Neural cell (in vitro differentiated cells): ENCODE measurements around the gene DNMT3A. TPM values are rescaled to one million over a fixed set of nuclear protein-coding genes. Genes with fewer than 3 reads are reported as not detected.

Source experiments
- H2AFZ ChIP-seq: fragments of 200-600, 300-800 bp; sonication (generic), shearing (Covaris generic); 2 replicates; pipeline ENCODE4 v1.6.0; 2014; ENCODE audit warnings: low read depth, mild to moderate bottlenecking, antibody characterized with exemption, low read length, moderate library complexity
- H3F3A ChIP-seq: fragments of 200-600 bp; shearing (Covaris generic); 2 replicates; pipeline ENCODE4 v1.6.1; 2016; ENCODE audit warnings: mild to moderate bottlenecking, moderate library complexity, mixed read lengths, antibody characterized with exemption, low read length; ENCODE audit not compliant: insufficient read depth, poor library complexity, severe bottlenecking
- H3K27ac ChIP-seq: fragments of 200-600, 300-800 bp; sonication (generic), shearing (Covaris generic); 2 replicates; pipeline ENCODE4 v1.5.1; 2014; ENCODE audit warnings: mild to moderate bottlenecking, low read length, moderate library complexity
- H3K27me3 ChIP-seq: fragments of 300-800, 200-600 bp; sonication (generic), shearing (Covaris generic); 2 replicates; pipeline ENCODE4 v1.6.0; 2014; ENCODE audit warnings: mild to moderate bottlenecking, low read depth, low read length, moderate library complexity; ENCODE audit not compliant: insufficient read depth
- H3K36me3 ChIP-seq: fragments of 300-800, 200-600 bp; sonication (generic), shearing (Covaris generic); 2 replicates; pipeline ENCODE4 v1.5.1; 2014; ENCODE audit warnings: mild to moderate bottlenecking, antibody characterized with exemption, low read length, moderate library complexity; ENCODE audit not compliant: insufficient read depth
- H3K4me2 ChIP-seq: fragments of 300-800, 200-600 bp; sonication (generic), shearing (Covaris generic); 2 replicates; pipeline ENCODE4 v1.6.0; 2014; ENCODE audit warnings: mild to moderate bottlenecking, low read length
- H3K4me3 ChIP-seq: fragments of 300-800, 200-600 bp; sonication (generic), shearing (Covaris generic); 2 replicates; pipeline ENCODE4 v1.5.1; 2014; ENCODE audit warnings: mild to moderate bottlenecking, low read length, moderate library complexity
- H3K79me2 ChIP-seq: fragments of 200-600 bp; shearing (Covaris generic); replicated peaks from 2 replicates; pipeline ENCODE4 v1.6.0; 2014; ENCODE audit warnings: mild to moderate bottlenecking, low read length, moderate library complexity; ENCODE audit not compliant: insufficient read depth
- H3K9ac ChIP-seq: fragments of 300-800, 200-600 bp; sonication (generic), shearing (Covaris generic); 2 replicates; pipeline ENCODE4 v1.6.1; 2016; ENCODE audit warnings: mild to moderate bottlenecking, low read length, mixed read lengths
- H3K9me2 ChIP-seq: fragments of 200-600 bp; shearing (Covaris generic); 2 replicates; pipeline ENCODE4 v1.6.1; 2016; ENCODE audit warnings: mild to moderate bottlenecking, low read length, mixed read lengths; ENCODE audit not compliant: insufficient read depth
- H3K9me3 ChIP-seq: fragments of 200-600, 300-800 bp; sonication (generic), shearing (Covaris generic); 2 replicates; pipeline ENCODE4 v1.6.1; 2016; ENCODE audit warnings: mild to moderate bottlenecking, mixed run types, low read length, moderate library complexity, mixed read lengths
- H4K20me1 ChIP-seq: fragments of 200-600 bp; shearing (Covaris generic); 2 replicates; pipeline ENCODE4 v1.6.1; 2016; ENCODE audit warnings: mild to moderate bottlenecking, mixed run types; ENCODE audit not compliant: insufficient read depth
- EP300 ChIP-seq: fragments of 450-650 bp; conservative IDR thresholded peaks from 2 replicates; pipeline ENCODE4 v1.6.1; 2014; ENCODE audit warnings: antibody characterized with exemption, mild to moderate bottlenecking, moderate library complexity; ENCODE audit not compliant: poor library complexity, severe bottlenecking
- EZH2 ChIP-seq: fragments of 200-600, 300-800 bp; shearing (Covaris generic), sonication (generic); IDR thresholded peaks from 2 replicates; pipeline ENCODE4 v1.6.1; 2014; ENCODE audit warnings: antibody characterized with exemption, low read length, borderline replicate concordance, mild to moderate bottlenecking; ENCODE audit not compliant: insufficient read depth, poor library complexity, severe bottlenecking
- MXI1 ChIP-seq: fragments of 450-650 bp; conservative IDR thresholded peaks from 2 replicates; pipeline ENCODE4 v1.6.1; 2014; ENCODE audit warnings: antibody characterized with exemption, mild to moderate bottlenecking; ENCODE audit not compliant: poor library complexity, severe bottlenecking
- POLR2AphosphoS5 ChIP-seq: IDR thresholded peaks from 2 replicates; pipeline ENCODE4 v1.6.1; 2012
- RAD21 ChIP-seq: fragments of 450-650 bp; conservative IDR thresholded peaks from 2 replicates; pipeline ENCODE4 v1.6.1; 2014; ENCODE audit warnings: antibody characterized with exemption, mild to moderate bottlenecking, moderate library complexity
- SMC3 ChIP-seq: fragments of 450-650 bp; conservative IDR thresholded peaks from 2 replicates; pipeline ENCODE4 v1.6.1; 2014; ENCODE audit warnings: antibody characterized with exemption, mild to moderate bottlenecking, moderate library complexity; ENCODE audit not compliant: poor library complexity
- TAF1 ChIP-seq: IDR thresholded peaks from 2 replicates; pipeline ENCODE4 v1.6.1; 2012; ENCODE audit warnings: low read depth
- polyA plus RNA-seq: library from polyadenylated mRNA; depleted of rRNA; stranded (reverse); fragments of >200 nt; gene quantifications from 2 replicates; pipeline ENCODE4 v1.2.3, GENCODE V29; 2014
- TF ChIP-seq, protein P1 (sequence below): IDR thresholded peaks from 2 replicates; pipeline ENCODE4 v1.6.1; 2012; ENCODE audit warnings: borderline replicate concordance
- TF ChIP-seq, protein P2 (sequence below): fragments of 450-650 bp; IDR thresholded peaks from 2 replicates; pipeline ENCODE4 v1.5.1; 2014; ENCODE audit warnings: antibody characterized with exemption, mild to moderate bottlenecking, moderate library complexity; ENCODE audit not compliant: poor library complexity, severe bottlenecking

Gene DNMT3A
- polyA plus RNA-seq, 1 donor from 2014 or later: 33.0 TPM

DNA sequence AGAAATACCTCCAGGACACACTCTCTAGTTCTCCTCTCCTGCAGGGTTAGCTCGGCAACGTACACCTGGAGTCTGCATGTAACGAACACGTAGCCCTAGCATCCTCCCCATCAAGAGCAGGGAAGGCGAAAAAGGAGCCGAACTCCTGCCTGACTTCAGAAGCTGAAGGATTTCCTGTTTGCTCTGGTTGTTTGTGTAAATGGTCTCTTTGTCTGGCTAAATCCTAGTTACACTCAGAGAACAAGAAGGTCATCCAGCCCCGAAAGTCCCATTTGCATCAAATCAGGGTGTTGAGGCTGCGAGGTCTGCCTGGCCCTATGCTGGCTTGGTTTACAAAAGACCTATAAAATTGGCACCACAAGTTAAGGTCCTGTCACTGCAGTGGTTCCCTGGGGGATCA is 107.0 kb downstream of the DNMT3A start:
- Histone ChIP-seq H3K9ac (no peak overlapping the region), H3K27me3 (no peaks in the 10 kb centered on the region), H4K20me1 (no peaks in the 10 kb centered on the region), H3F3A (no peaks in the 10 kb centered on the region), H3K36me3 (no peaks in the 10 kb centered on the region), H3K4me3 (no peak overlapping the region), H3K9me2 (no peaks in the 10 kb centered on the region), H2AFZ (no peak overlapping the region), H3K27ac (no peak overlapping the region), H3K4me2 (no peak overlapping the region), H3K9me3 (no peaks in the 10 kb centered on the region), H3K79me2 (no peaks in the 10 kb centered on the region)
- TF ChIP-seq EP300: no peak
- TF ChIP-seq TAF1: no peak
- no peak for TF ChIP-seq SMC3
- TF ChIP-seq MXI1: no peak

DNA sequence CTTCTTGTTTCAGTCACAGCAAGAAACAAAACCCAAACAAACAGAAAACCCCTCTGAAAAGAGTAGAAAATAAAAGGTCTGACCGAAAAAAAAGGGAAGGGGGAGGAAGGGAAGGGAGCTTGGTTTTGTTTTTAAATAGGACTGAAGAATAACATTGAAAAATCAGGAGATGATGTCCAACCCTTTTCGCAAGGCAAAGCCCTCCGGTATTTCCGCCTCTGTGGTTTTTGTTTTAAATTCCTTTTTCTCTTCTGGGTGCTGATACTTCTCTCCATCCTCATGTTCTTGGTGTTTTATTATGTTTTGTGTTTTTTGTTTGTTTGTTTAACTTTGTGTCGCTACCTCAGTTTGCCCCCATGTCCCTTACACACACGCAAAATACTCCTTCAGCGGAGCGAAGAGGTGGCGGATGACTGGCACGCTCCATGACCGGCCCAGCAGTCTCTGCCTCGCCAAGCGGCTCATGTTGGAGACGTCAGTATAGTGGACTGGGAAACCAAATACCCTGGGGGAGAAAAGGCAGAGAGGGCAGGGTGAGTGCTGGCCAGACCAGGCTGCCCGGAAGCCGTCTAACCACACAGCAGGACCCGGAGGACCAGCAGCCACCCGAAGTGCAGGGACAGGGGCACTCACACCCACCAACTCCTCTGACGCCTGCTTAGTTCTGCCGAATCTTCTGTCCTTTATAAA is 107.7 kb downstream of the DNMT3A start:
- H3K27ac ChIP-seq: no peak overlapping the region
- no peak overlapping the region for H2AFZ ChIP-seq
- no peaks in the 10 kb centered on the region for H3K36me3 ChIP-seq
- H3K9me3 ChIP-seq: no peaks in the 10 kb centered on the region
- no peaks in the 10 kb centered on the region for H3F3A ChIP-seq
- no peak overlapping the region for H3K4me2 ChIP-seq
- H3K9me2 ChIP-seq: no peaks in the 10 kb centered on the region
- H4K20me1 ChIP-seq: no peaks in the 10 kb centered on the region
- H3K27me3 ChIP-seq: no peaks in the 10 kb centered on the region
- no peak overlapping the region for H3K4me3 ChIP-seq
- H3K9ac ChIP-seq: no peak overlapping the region
- TF ChIP-seq MXI1: no peak
- no peak for TF ChIP-seq SMC3
- no peaks in the 10 kb centered on the region for H3K79me2 ChIP-seq

DNA sequence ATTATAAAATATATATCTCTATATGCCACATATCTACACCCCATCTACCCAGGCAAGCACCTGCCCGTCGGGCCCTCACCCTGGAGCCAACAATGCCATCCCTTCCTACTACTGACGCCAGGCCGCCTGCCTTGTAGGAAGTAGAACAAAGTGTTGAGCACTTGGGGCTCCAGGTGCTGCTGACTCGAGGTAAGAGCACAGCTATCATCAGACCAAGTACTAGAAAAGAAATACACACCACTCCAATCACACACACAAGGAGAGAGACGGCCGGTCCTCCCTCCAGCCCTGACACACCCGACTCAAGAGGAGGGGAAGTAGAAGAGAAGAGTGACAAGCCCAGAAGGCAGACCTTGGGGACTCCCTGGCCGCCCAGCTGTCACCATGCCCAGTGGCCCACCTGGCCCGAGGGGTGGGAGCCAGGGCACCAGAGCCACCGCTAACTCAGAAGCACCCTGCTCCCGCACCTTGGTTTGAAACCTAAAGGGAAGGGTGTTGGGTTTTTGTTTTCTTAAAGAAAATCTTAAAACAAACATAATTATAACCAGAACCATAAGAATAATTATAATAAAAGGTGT is 109.4 kb downstream of the DNMT3A start:
- H3K27me3 ChIP-seq: no peaks in the 10 kb centered on the region
- no peak overlapping the region for H3K27ac ChIP-seq
- H3K9me3 ChIP-seq: no peaks in the 10 kb centered on the region
- H3K4me3 ChIP-seq: no peak overlapping the region
- H3K4me2 ChIP-seq: no peak overlapping the region
- H3K36me3 ChIP-seq: no peaks in the 10 kb centered on the region
- no peak overlapping the region for H2AFZ ChIP-seq
- H3K9ac ChIP-seq: no peak overlapping the region
- no peak for TF ChIP-seq TAF1
- no peak for TF ChIP-seq POLR2AphosphoS5
- TF ChIP-seq, protein P1, sequence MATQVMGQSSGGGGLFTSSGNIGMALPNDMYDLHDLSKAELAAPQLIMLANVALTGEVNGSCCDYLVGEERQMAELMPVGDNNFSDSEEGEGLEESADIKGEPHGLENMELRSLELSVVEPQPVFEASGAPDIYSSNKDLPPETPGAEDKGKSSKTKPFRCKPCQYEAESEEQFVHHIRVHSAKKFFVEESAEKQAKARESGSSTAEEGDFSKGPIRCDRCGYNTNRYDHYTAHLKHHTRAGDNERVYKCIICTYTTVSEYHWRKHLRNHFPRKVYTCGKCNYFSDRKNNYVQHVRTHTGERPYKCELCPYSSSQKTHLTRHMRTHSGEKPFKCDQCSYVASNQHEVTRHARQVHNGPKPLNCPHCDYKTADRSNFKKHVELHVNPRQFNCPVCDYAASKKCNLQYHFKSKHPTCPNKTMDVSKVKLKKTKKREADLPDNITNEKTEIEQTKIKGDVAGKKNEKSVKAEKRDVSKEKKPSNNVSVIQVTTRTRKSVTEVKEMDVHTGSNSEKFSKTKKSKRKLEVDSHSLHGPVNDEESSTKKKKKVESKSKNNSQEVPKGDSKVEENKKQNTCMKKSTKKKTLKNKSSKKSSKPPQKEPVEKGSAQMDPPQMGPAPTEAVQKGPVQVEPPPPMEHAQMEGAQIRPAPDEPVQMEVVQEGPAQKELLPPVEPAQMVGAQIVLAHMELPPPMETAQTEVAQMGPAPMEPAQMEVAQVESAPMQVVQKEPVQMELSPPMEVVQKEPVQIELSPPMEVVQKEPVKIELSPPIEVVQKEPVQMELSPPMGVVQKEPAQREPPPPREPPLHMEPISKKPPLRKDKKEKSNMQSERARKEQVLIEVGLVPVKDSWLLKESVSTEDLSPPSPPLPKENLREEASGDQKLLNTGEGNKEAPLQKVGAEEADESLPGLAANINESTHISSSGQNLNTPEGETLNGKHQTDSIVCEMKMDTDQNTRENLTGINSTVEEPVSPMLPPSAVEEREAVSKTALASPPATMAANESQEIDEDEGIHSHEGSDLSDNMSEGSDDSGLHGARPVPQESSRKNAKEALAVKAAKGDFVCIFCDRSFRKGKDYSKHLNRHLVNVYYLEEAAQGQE: no peak
- no peak for TF ChIP-seq MXI1
- TF ChIP-seq SMC3: no peak
- TF ChIP-seq EP300: no peak
- TF ChIP-seq, protein P2, sequence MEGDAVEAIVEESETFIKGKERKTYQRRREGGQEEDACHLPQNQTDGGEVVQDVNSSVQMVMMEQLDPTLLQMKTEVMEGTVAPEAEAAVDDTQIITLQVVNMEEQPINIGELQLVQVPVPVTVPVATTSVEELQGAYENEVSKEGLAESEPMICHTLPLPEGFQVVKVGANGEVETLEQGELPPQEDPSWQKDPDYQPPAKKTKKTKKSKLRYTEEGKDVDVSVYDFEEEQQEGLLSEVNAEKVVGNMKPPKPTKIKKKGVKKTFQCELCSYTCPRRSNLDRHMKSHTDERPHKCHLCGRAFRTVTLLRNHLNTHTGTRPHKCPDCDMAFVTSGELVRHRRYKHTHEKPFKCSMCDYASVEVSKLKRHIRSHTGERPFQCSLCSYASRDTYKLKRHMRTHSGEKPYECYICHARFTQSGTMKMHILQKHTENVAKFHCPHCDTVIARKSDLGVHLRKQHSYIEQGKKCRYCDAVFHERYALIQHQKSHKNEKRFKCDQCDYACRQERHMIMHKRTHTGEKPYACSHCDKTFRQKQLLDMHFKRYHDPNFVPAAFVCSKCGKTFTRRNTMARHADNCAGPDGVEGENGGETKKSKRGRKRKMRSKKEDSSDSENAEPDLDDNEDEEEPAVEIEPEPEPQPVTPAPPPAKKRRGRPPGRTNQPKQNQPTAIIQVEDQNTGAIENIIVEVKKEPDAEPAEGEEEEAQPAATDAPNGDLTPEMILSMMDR: no peak
- no peak for TF ChIP-seq EZH2
- no peak for TF ChIP-seq RAD21
- H3K79me2 ChIP-seq: no peaks in the 10 kb centered on the region
- H3K9me2 ChIP-seq: no peaks in the 10 kb centered on the region
- no peaks in the 10 kb centered on the region for H4K20me1 ChIP-seq
- no peaks in the 10 kb centered on the region for H3F3A ChIP-seq
